Astrocyte (in vitro differentiated cells and primary cell): ENCODE data around the gene ACSBG1. TPM values are rescaled to one million over a fixed set of nuclear protein-coding genes. Genes with fewer than 3 reads are reported as not detected.

ENCODE experiments used
- DNase-seq: peaks from one replicate; pipeline ENCODE4 v3.0.0-alpha.2; 2010; ENCODE audit warnings: low read depth
- FAIRE-seq: peaks from 2 replicates; lab custom pipeline; 2011; peaks lifted over from hg19 to GRCh38; lab: Jason Lieb, UNC
- H2AFZ ChIP-seq: 2 replicates; pipeline ENCODE4 v1.6.0; 2012; ENCODE audit warnings: low read depth, low read length, inconsistent platforms
- H3K27ac ChIP-seq: 2 replicates; pipeline ENCODE4 v1.5.1; 2011; ENCODE audit warnings: low read depth, low read length, inconsistent platforms
- H3K27me3 ChIP-seq: 2 replicates; pipeline ENCODE4 v1.6.0; 2011; ENCODE audit warnings: low read length, inconsistent platforms; ENCODE audit not compliant: insufficient read depth
- H3K36me3 ChIP-seq: 2 replicates; pipeline ENCODE4 v1.5.1; 2011; ENCODE audit warnings: low read length, inconsistent platforms; ENCODE audit not compliant: insufficient read depth
- H3K4me1 ChIP-seq: 2 replicates; pipeline ENCODE4 v1.5.1; 2011; ENCODE audit warnings: low read length, inconsistent platforms; ENCODE audit not compliant: insufficient read depth
- H3K4me2 ChIP-seq: 2 replicates; pipeline ENCODE4 v1.6.0; 2012; ENCODE audit warnings: low read length, inconsistent platforms
- H3K4me3 ChIP-seq: 2 replicates; pipeline ENCODE4 v1.5.1; 2011; ENCODE audit warnings: low read depth, mild to moderate bottlenecking, low read length, inconsistent platforms; ENCODE audit not compliant: insufficient read depth
- H3K79me2 ChIP-seq: 2 replicates; pipeline ENCODE4 v1.6.0; 2012; ENCODE audit warnings: mild to moderate bottlenecking, low read length, inconsistent platforms; ENCODE audit not compliant: insufficient read depth
- H3K9ac ChIP-seq: 2 replicates; pipeline ENCODE4 v1.6.0; 2012; ENCODE audit warnings: mild to moderate bottlenecking, low read length, inconsistent platforms
- H3K9me3 ChIP-seq: 2 replicates; pipeline ENCODE4 v1.5.1; 2012; ENCODE audit warnings: low read depth, mild to moderate bottlenecking, low read length, inconsistent platforms; ENCODE audit not compliant: insufficient read depth
- H4K20me1 ChIP-seq: 2 replicates; pipeline ENCODE4 v1.6.0; 2012; ENCODE audit warnings: low read length, inconsistent platforms; ENCODE audit not compliant: insufficient read depth
- H3K27ac Mint-ChIP-seq: one replicate; pipeline ENCODE4 v1.8.0; 2021; ENCODE audit warnings: mild to moderate bottlenecking, mixed read lengths; ENCODE audit not compliant: unreplicated experiment
- H3K27me3 Mint-ChIP-seq: one replicate; pipeline ENCODE4 v1.8.0; 2021; ENCODE audit warnings: low read depth, mixed read lengths; ENCODE audit not compliant: unreplicated experiment
- H3K36me3 Mint-ChIP-seq: one replicate; pipeline ENCODE4 v1.8.0; 2021; ENCODE audit warnings: low read depth, mixed read lengths; ENCODE audit not compliant: unreplicated experiment
- H3K4me1 Mint-ChIP-seq: one replicate; pipeline ENCODE4 v1.8.0; 2021; ENCODE audit warnings: low read depth, mixed read lengths; ENCODE audit not compliant: unreplicated experiment
- H3K4me3 Mint-ChIP-seq: one replicate; pipeline ENCODE4 v1.8.0; 2021; ENCODE audit warnings: mild to moderate bottlenecking, moderate library complexity, mixed read lengths; ENCODE audit not compliant: unreplicated experiment
- H3K9me3 Mint-ChIP-seq: one replicate; pipeline ENCODE4 v1.8.0; 2021; ENCODE audit warnings: mild to moderate bottlenecking, mixed read lengths; ENCODE audit not compliant: unreplicated experiment
- CTCF ChIP-seq: IDR thresholded peaks from 2 replicates; pipeline ENCODE4 v1.5.1; 2011; ENCODE audit warnings: low read depth, mild to moderate bottlenecking, inconsistent platforms, low read length, moderate library complexity; ENCODE audit not compliant: insufficient read depth
- EZH2 ChIP-seq: IDR thresholded peaks from 2 replicates; pipeline ENCODE4 v1.6.1; 2012; ENCODE audit warnings: mild to moderate bottlenecking, low read length, inconsistent platforms; ENCODE audit not compliant: insufficient read depth
- total RNA-seq: library from RNA; stranded (reverse); gene quantifications from 2 replicates; pipeline ENCODE4 v1.2.1, GENCODE V29; 2021

Gene ACSBG1
- total RNA-seq, 1 donor from 2014 or later, result not detected

GRCh38 chr15:78233496-78233895 lies 869 bp downstream of the ACSBG1 start:
- H3K4me3 Mint-ChIP-seq, result no peak overlapping the region
- H3K27me3 Mint-ChIP-seq, result peaks cover 49% of the 10 kb centered on the region
- Histone ChIP-seq H3K79me2 (no peaks in the 10 kb centered on the region), H3K36me3 (no peaks in the 10 kb centered on the region), H3K9ac (no peak overlapping the region), H3K27ac (no peak overlapping the region), H3K27me3 (peaks cover 16% of the 10 kb centered on the region), H3K4me2 (no peak overlapping the region), H3K9me3 (no peaks in the 10 kb centered on the region), H3K4me3 (no peak overlapping the region), H2AFZ (no peak overlapping the region), H3K4me1 (no peaks in the 10 kb centered on the region), H4K20me1 (no peaks in the 10 kb centered on the region)
- H3K27ac Mint-ChIP-seq, result no peak overlapping the region
- DNase-seq (no peak), FAIRE-seq (no peak)
- no peaks in the 10 kb centered on the region for H3K36me3 Mint-ChIP-seq
- TF ChIP-seq CTCF (no peak), EZH2 (no peak)
- peaks cover 2% of the 10 kb centered on the region for H3K9me3 Mint-ChIP-seq
- H3K4me1 Mint-ChIP-seq, result peaks cover 7% of the 10 kb centered on the region

- Histone ChIP-seq H3K4me3 (no peak overlapping the region), H3K4me1 (no peaks in the 10 kb centered on the region), H3K79me2 (no peaks in the 10 kb centered on the region), H3K36me3 (no peaks in the 10 kb centered on the region), H3K9me3 (no peaks in the 10 kb centered on the region), H4K20me1 (no peaks in the 10 kb centered on the region), H3K27me3 (peaks cover 16% of the 10 kb centered on the region), H2AFZ (no peak overlapping the region), H3K27ac (no peak overlapping the region), H3K9ac (no peak overlapping the region), H3K4me2 (no peak overlapping the region)
- Mint-ChIP-seq H3K27me3 (peaks cover 48% of the 10 kb centered on the region), H3K36me3 (no peaks in the 10 kb centered on the region), H3K4me1 (peaks cover 7% of the 10 kb centered on the region), H3K4me3 (no peak overlapping the region), H3K9me3 (peaks cover 2% of the 10 kb centered on the region), H3K27ac (no peak overlapping the region)
- no peak for FAIRE-seq
- TF ChIP-seq CTCF (no peak), EZH2 (no peak)
- no peak for DNase-seq
These were observed 1.4 kb downstream of the ACSBG1 start for GRCh38 chr15:78232951-78233350.

GRCh38 chr15:78229431-78230406 lies 4.6 kb downstream of the ACSBG1 start:
- Histone ChIP-seq H3K4me2 (no peak overlapping the region), H3K36me3 (no peaks in the 10 kb centered on the region), H3K27me3 (peaks cover 7% of the 10 kb centered on the region), H3K9me3 (no peaks in the 10 kb centered on the region), H3K9ac (no peak overlapping the region), H2AFZ (no peak overlapping the region), H3K79me2 (no peaks in the 10 kb centered on the region), H4K20me1 (no peaks in the 10 kb centered on the region), H3K27ac (no peak overlapping the region), H3K4me3 (no peak overlapping the region), H3K4me1 (no peaks in the 10 kb centered on the region)
- Mint-ChIP-seq H3K4me3 (no peak overlapping the region), H3K36me3 (no peaks in the 10 kb centered on the region), H3K27ac (no peak overlapping the region), H3K9me3 (no peaks in the 10 kb centered on the region), H3K4me1 (peaks cover 2% of the 10 kb centered on the region), H3K27me3 (peaks cover 26% of the 10 kb centered on the region)
- no peak for DNase-seq
- TF ChIP-seq EZH2 (no peak), CTCF (no peak)
- FAIRE-seq, result no peak
